ENCODE results near the gene KRTAP20-3. TPM values are rescaled to one million over a fixed set of nuclear protein-coding genes. Genes with fewer than 3 reads are reported as not detected.

The KRTAP20-3 gene
- total RNA-seq, 1 experiment from 2014 or later, result not detected

DNA sequence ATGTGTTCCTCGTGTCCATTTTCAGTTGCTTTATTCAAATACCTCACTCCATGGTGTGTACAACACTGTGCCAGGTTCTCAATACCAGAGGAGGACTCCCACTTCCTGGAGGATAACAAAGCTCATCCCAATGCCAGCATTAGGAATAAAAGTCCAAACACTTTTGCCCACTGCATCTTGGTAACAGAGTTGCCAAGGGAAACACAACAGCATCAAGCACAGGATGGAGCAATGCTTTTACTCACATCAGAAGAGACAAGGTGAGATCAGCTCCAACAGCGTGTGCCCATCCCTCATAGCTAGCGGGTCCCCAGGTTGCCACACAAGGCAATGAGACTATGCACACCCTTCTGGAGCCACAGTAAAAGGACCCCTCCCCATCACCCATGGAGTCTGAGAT, 19.3 kb upstream of the KRTAP20-3 start:
- Histone ChIP-seq H3K4me1 (ENCODE audit: control insufficient read depth, insufficient read depth, low read length) (no peaks in the 10 kb centered on the region), H3K27me3 (ENCODE audit: control insufficient read depth, insufficient read depth, low read length) (no peaks in the 10 kb centered on the region), H3K36me3 (ENCODE audit: control insufficient read depth, insufficient read depth, low read length) (no peaks in the 10 kb centered on the region), H3K27ac (ENCODE audit: low read length) (no peak overlapping the region), H3K4me3 (ENCODE audit: low read depth in 2 of 2, low read length in 2 of 2) (no peak overlapping the region), H3K9me3 (ENCODE audit: control insufficient read depth, insufficient read depth, low read depth, low read length) (no peaks in the 10 kb centered on the region)
- ChIA-PET POLR2A (no interaction called here), CTCF (no interaction called here)
- BruUV-seq (replicated peaks), result no TSS peak
- TF ChIP-seq, protein P1, sequence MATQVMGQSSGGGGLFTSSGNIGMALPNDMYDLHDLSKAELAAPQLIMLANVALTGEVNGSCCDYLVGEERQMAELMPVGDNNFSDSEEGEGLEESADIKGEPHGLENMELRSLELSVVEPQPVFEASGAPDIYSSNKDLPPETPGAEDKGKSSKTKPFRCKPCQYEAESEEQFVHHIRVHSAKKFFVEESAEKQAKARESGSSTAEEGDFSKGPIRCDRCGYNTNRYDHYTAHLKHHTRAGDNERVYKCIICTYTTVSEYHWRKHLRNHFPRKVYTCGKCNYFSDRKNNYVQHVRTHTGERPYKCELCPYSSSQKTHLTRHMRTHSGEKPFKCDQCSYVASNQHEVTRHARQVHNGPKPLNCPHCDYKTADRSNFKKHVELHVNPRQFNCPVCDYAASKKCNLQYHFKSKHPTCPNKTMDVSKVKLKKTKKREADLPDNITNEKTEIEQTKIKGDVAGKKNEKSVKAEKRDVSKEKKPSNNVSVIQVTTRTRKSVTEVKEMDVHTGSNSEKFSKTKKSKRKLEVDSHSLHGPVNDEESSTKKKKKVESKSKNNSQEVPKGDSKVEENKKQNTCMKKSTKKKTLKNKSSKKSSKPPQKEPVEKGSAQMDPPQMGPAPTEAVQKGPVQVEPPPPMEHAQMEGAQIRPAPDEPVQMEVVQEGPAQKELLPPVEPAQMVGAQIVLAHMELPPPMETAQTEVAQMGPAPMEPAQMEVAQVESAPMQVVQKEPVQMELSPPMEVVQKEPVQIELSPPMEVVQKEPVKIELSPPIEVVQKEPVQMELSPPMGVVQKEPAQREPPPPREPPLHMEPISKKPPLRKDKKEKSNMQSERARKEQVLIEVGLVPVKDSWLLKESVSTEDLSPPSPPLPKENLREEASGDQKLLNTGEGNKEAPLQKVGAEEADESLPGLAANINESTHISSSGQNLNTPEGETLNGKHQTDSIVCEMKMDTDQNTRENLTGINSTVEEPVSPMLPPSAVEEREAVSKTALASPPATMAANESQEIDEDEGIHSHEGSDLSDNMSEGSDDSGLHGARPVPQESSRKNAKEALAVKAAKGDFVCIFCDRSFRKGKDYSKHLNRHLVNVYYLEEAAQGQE (IDR thresholded peaks at IDR 0.05; ENCODE audit: insufficient read depth in 1 of 2, low read depth in 2 of 2, low read length in 1 of 2), result no peak
- TF ChIP-seq TCF7L2 (IDR thresholded peaks at IDR 0.05; ENCODE audit: low read depth, low read length), result no peak
- ATAC-seq (no peak), DNase-seq (ENCODE audit: low read depth, low spot score) (no peak)
- intact Hi-C loops (cut with micrococcal nuclease; ENCODE audit: unreplicated experiment) (no loop called here), in situ Hi-C loops (cut with HindIII; ENCODE audit: low pct_unique_long_range_greater_than_20kb, low sequenced_read_pairs) (no loop called here)

DNA sequence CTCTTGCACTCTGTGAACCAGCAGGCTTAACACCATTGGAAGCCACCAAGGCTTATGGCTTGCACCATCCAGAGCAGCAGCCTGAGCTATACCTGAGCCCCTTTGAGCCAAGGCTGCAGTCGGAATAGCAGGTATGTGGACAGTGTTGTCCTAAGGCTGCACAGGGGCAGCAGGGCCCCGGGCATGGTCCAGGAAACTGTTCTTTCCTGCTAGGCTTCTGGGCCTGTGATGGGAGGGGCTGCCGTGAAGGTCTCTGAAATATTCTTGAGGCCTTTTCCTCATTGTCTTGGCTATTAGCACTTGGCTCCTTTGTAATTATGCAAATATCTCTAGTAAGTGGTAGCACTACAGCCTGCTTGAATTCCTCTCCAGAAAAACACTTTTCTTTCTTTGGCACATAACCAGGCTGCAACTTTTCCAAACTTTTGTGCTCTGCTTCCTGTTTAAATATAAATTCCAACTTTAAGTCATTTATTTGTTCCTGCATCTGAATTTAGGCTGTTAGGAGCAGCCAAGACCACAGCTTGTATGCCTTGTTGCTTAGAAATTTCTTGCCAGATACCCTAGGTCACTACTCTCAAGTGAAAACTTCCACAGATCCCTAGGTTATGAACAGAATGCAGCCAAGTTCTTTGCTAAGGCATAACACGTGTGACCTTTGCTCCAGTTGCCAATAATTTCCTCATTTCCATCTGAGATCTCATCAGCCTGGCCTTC, 17.1 kb upstream of the KRTAP20-3 start:
- TF ChIP-seq POLR2AphosphoS5 (IDR thresholded peaks at IDR 0.05; ENCODE audit: low read depth, low read length), result no peak
- no peak for TF ChIP-seq SIN3A (IDR thresholded peaks at IDR 0.05; ENCODE audit: borderline replicate concordance, insufficient read depth, low read depth, low read length)
- TF ChIP-seq, protein P2, sequence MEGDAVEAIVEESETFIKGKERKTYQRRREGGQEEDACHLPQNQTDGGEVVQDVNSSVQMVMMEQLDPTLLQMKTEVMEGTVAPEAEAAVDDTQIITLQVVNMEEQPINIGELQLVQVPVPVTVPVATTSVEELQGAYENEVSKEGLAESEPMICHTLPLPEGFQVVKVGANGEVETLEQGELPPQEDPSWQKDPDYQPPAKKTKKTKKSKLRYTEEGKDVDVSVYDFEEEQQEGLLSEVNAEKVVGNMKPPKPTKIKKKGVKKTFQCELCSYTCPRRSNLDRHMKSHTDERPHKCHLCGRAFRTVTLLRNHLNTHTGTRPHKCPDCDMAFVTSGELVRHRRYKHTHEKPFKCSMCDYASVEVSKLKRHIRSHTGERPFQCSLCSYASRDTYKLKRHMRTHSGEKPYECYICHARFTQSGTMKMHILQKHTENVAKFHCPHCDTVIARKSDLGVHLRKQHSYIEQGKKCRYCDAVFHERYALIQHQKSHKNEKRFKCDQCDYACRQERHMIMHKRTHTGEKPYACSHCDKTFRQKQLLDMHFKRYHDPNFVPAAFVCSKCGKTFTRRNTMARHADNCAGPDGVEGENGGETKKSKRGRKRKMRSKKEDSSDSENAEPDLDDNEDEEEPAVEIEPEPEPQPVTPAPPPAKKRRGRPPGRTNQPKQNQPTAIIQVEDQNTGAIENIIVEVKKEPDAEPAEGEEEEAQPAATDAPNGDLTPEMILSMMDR (IDR thresholded peaks at IDR 0.05), result no peak
- TF ChIP-seq TCF7L2 (IDR thresholded peaks at IDR 0.05; ENCODE audit: low read depth, low read length), result no peak
- TF ChIP-seq, protein P1 (IDR thresholded peaks at IDR 0.05; ENCODE audit: insufficient read depth in 1 of 2, low read depth in 2 of 2, low read length in 1 of 2), result no peak
- H3K9me3 ChIP-seq (ENCODE audit: control insufficient read depth, insufficient read depth, low read depth, low read length), result no peaks in the 10 kb centered on the region
- no peaks in the 10 kb centered on the region for H3K4me1 ChIP-seq (ENCODE audit: control insufficient read depth, insufficient read depth, low read length)
- ATAC-seq (no peak), DNase-seq (ENCODE audit: low read depth, low spot score) (no peak)
- H3K4me3 ChIP-seq (ENCODE audit: low read depth in 2 of 2, low read length in 2 of 2), result no peak overlapping the region
- no TSS peak for BruUV-seq (replicated peaks)
- no peaks in the 10 kb centered on the region for H3K36me3 ChIP-seq (ENCODE audit: control insufficient read depth, insufficient read depth, low read length)
- no peaks in the 10 kb centered on the region for H3K27me3 ChIP-seq (ENCODE audit: control insufficient read depth, insufficient read depth, low read length)
- in situ Hi-C loops (cut with HindIII; ENCODE audit: low pct_unique_long_range_greater_than_20kb, low sequenced_read_pairs), result no loop called here
- intact Hi-C loops (cut with micrococcal nuclease; ENCODE audit: unreplicated experiment), result no loop called here
- ChIA-PET CTCF (no interaction called here), POLR2A (no interaction called here)
- no peak overlapping the region for H3K27ac ChIP-seq (ENCODE audit: low read length)
